ENCODE data around the gene RBM39.

RBM39 gene

DNA sequence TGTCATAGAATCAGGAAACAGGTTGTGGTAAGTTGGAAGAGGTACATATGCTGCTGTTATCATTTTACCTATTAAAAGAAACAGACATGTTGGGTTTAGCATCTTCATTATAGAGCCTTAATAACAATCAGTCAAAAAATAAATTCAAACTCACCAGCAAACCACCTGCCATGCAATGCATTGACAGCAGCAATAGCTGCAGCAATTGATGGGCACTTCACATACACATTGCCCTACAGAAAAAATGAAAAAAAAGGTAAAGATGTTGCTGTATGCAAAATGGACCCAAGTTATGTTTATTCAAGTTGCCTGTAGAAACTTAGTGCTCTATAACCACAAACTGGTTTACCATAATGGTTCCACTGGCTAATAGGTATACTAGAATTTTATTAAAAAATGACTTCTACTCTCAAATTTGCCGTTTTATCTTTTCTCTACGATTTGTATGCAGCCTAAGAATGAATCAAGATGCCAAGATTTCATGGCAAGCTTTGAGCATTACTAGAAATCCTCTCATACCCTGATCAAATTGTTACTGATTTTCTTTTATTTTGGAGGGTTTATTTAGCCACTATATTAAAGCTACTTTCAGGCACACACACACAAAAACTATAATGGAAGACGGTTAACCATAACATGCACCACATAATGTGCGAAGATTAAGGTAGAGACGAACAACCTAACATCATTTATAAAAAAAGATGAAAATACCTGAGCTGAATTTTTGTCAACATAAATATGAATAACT, 37.4 kb downstream of the RBM39 start:
- Histone ChIP-seq H3K27ac (ENCODE audit: low read depth, low read length) (no peak overlapping the region), H3K9me2 (replicated peaks; ENCODE audit: insufficient read depth, low read length) (no peaks in the 10 kb centered on the region), H4K20me1 (ENCODE audit: low read depth, low read length) (peaks cover 40% of the 10 kb centered on the region)

GRCh38 chr20:35702824-35703695, 39.0 kb downstream of the RBM39 start:
- Histone ChIP-seq H3K9me3 (ENCODE audit: insufficient read depth, low read length) (no peaks in the 10 kb centered on the region), H3K4me3 (ENCODE audit: insufficient read depth, low read length, poor library complexity, severe bottlenecking) (no peak overlapping the region), H3K4me2 (ENCODE audit: low read depth, low read length, poor library complexity, severe bottlenecking) (no peak overlapping the region), H3K9ac (ENCODE audit: low read length) (no peak overlapping the region), H3K27ac (ENCODE audit: low read depth, low read length) (no peak overlapping the region), H2AFZ (ENCODE audit: low read depth, low read length, severe bottlenecking) (no peak overlapping the region), H3K36me3 (ENCODE audit: low read length) (peaks cover 47% of the 10 kb centered on the region), H3K27me3 (ENCODE audit: low read length) (no peaks in the 10 kb centered on the region), H3F3A (ENCODE audit: insufficient read depth) (peaks cover 89% of the 10 kb centered on the region), H4K20me1 (ENCODE audit: low read depth, low read length) (peaks cover 24% of the 10 kb centered on the region), H3K9me2 (replicated peaks; ENCODE audit: insufficient read depth, low read length) (no peaks in the 10 kb centered on the region), H3K79me2 (ENCODE audit: insufficient read depth, low read length) (peaks cover 17% of the 10 kb centered on the region; the same call in 1 of the 2 replicates)
- no peak for TF ChIP-seq EZH2phosphoT487 (conservative IDR thresholded peaks at IDR 0.05; ENCODE audit: low read length)
- no peak for TF ChIP-seq CTCF (IDR thresholded peaks at IDR 0.05; ENCODE audit: insufficient read depth, low read length, poor library complexity, severe bottlenecking)

More for the DNA sequence above, 37.4 kb downstream of the RBM39 start:
- Histone ChIP-seq H3K9me3 (ENCODE audit: insufficient read depth, low read length) (no peaks in the 10 kb centered on the region), H3K4me2 (ENCODE audit: low read depth, low read length, poor library complexity, severe bottlenecking) (no peak overlapping the region), H3F3A (ENCODE audit: insufficient read depth) (peaks cover 98% of the 10 kb centered on the region), H3K9ac (ENCODE audit: low read length) (no peak overlapping the region), H3K79me2 (ENCODE audit: insufficient read depth, low read length) (peaks cover 19% of the 10 kb centered on the region; the same call in 1 of the 2 replicates), H3K27me3 (ENCODE audit: low read length) (no peaks in the 10 kb centered on the region), H3K36me3 (ENCODE audit: low read length) (peaks cover 64% of the 10 kb centered on the region), H3K4me3 (ENCODE audit: insufficient read depth, low read length, poor library complexity, severe bottlenecking) (no peak overlapping the region), H2AFZ (ENCODE audit: low read depth, low read length, severe bottlenecking) (no peak overlapping the region)
- TF ChIP-seq CTCF (IDR thresholded peaks at IDR 0.05; ENCODE audit: insufficient read depth, low read length, poor library complexity, severe bottlenecking) (no peak), EZH2phosphoT487 (conservative IDR thresholded peaks at IDR 0.05; ENCODE audit: low read length) (no peak)

DNA sequence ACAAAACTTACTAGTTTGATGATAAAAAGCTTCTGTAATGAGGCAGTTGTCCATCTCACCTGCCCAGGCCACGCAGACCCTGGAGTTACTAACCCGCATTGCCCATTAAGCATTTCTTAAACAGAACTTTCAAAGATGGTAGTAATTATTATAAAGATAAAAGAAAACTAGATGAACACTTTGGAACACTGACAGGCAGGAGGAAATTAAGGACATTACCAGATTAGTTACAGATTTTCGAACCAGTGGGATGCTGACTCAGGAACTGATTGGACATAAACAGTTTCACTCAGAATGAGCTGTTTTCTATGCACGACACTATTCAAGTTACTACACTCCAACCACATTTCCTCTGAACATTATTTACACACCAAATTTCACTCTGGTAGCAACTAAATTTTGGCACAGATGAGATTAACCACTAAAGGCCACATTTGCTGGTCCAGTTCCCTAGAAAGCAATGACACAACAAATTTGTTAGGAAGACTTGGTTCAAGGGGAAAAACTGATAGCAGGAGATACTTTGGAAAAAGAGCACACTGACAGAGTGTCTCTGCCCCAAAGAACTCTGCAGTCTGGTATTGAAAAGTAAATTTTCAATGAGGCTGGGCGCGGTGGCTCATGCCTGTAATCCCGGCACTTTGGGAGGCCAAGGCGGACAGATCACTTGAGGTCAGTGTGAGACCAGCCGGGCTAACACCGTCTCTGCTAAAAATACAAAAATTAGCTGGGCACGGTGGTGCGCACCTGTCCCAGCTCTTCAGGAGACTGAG, 39.8 kb downstream of the RBM39 start:
- H3K36me3 ChIP-seq (ENCODE audit: low read length), result peaks cover 39% of the 10 kb centered on the region
- H3K4me2 ChIP-seq (ENCODE audit: low read depth, low read length, poor library complexity, severe bottlenecking), result no peak overlapping the region
- no peaks in the 10 kb centered on the region for H3K9me3 ChIP-seq (ENCODE audit: insufficient read depth, low read length)
- no peak overlapping the region for H3K4me3 ChIP-seq (ENCODE audit: insufficient read depth, low read length, poor library complexity, severe bottlenecking)
- H3K9ac ChIP-seq (ENCODE audit: low read length), result no peak overlapping the region
- H3F3A ChIP-seq (ENCODE audit: insufficient read depth), result peaks cover 87% of the 10 kb centered on the region
- no peak for TF ChIP-seq EZH2phosphoT487 (conservative IDR thresholded peaks at IDR 0.05; ENCODE audit: low read length)
- no peak for TF ChIP-seq CTCF (IDR thresholded peaks at IDR 0.05; ENCODE audit: insufficient read depth, low read length, poor library complexity, severe bottlenecking)
- H3K27me3 ChIP-seq (ENCODE audit: low read length), result no peaks in the 10 kb centered on the region
- H2AFZ ChIP-seq (ENCODE audit: low read depth, low read length, severe bottlenecking), result no peak overlapping the region
- H4K20me1 ChIP-seq (ENCODE audit: low read depth, low read length), result peaks cover 17% of the 10 kb centered on the region
- H3K27ac ChIP-seq (ENCODE audit: low read depth, low read length), result peak overlapping the region; percentile 2; the same call in 1 of the 2 replicates
- H3K79me2 ChIP-seq (ENCODE audit: insufficient read depth, low read length), result peaks cover 25% of the 10 kb centered on the region; the same call in 1 of the 2 replicates
- H3K9me2 ChIP-seq (replicated peaks; ENCODE audit: insufficient read depth, low read length), result no peaks in the 10 kb centered on the region

All from SU-DHL-6 (cell line).